Uterus (tissue), 2 donors: Measurements from ENCODE around the gene ZNF280A.
A peak's percentile ranks its signal among the peaks of the same experiment; 100 is the strongest.

Source experiments
- CTCF ChIP-seq, 4 experiments: fragments of 200-600 bp in 2 of 4; fragments of 450-650 bp in 2 of 4; sonication (generic) in 2 of 4; IDR thresholded peaks; one replicate each; pipeline ENCODE4 v1.5.1; 2016 to 2019; ENCODE audit warnings: antibody characterized with exemption in 4 of 4, mild to moderate bottlenecking in 2 of 4, moderate library complexity in 1 of 4
- POLR2A ChIP-seq, 2 donors: fragments of 450-650 bp; IDR thresholded peaks; one replicate each; pipeline ENCODE4 v1.6.1; 2016; ENCODE audit warnings: antibody characterized with exemption in 2 of 2, mild to moderate bottlenecking in 1 of 2, moderate library complexity in 1 of 2

DNA sequence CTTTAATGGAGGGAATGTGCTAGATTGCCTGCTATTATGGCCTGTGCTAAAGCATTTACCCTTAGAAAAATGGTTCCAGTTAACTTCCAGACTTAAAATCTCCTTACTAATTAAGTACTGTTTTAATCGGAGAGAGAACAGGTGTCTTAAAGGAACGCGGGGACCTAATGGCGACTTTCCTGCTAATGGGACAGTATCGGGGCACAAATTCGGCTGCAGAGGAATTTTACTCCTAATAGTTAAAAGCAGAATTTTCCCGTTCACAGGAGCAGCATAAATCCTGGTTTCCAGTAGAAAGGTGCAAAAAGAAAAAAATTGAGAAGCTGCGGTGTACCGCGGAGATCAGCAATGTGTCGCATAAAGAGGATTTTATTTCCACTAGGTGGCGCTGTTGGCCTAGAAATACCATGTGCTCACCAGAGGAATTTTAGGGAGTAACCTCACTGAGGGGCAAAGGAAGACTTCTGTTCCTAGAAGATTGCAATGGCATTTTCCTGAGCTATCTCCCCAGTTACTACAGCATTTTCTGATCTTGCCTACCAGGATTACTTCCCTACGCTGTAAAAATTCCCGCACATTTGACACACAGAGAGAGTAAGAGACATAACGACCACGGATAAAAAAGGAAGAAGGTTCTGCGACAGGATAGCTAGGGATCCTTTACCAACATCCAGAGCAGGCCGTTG is 56.1 kb downstream of the ZNF280A start:
- TF ChIP-seq CTCF (IDR thresholded peaks at IDR 0.05) (peak; percentile 38 to 62 (median 57)), POLR2A (IDR thresholded peaks at IDR 0.05) (no peak)
